HepG2 (cell line): ENCODE measurements around the gene CUL7. TPM values are rescaled to one million over a fixed set of nuclear protein-coding genes. Genes with fewer than 3 reads are reported as not detected.

Experiments used
- CAMTA2 ChIP-seq: sonication (generic); formaldehyde crosslinking; IDR thresholded peaks from 2 replicates; pipeline ENCODE4 v1.4.0; 2020; ENCODE audit warnings: mild to moderate bottlenecking, missing genetic modification reagents, borderline replicate concordance
- CREB3 ChIP-seq: sonication (generic); formaldehyde crosslinking; IDR thresholded peaks from 2 replicates; pipeline ENCODE4 v1.5.0; 2020; ENCODE audit warnings: missing genetic modification reagents
- HNF4G ChIP-seq, 2 experiments: sonication (generic) in 1 of 2; formaldehyde crosslinking in 1 of 2; IDR thresholded peaks; 2 replicates each; pipeline versions ENCODE4 v1.4.0 to v1.6.1; 2011 to 2020; ENCODE audit warnings: borderline replicate concordance in 2 of 2, low read depth in 2 of 2, mild to moderate bottlenecking in 2 of 2, low read length in 1 of 2, missing genetic modification reagents in 1 of 2, moderate library complexity in 1 of 2
- MLLT10 ChIP-seq: sonication (generic); formaldehyde crosslinking; IDR thresholded peaks from 2 replicates; pipeline ENCODE4 v1.4.0; 2020; ENCODE audit warnings: missing genetic modification reagents
- ZBTB40 ChIP-seq, 2 experiments: fragments of 450-650 bp in 1 of 2; sonication (generic) in 1 of 2; formaldehyde crosslinking in 1 of 2; IDR thresholded peaks; 2 replicates each; pipeline versions ENCODE4 v1.6.1 to v1.8.0; 2016 to 2022; ENCODE audit warnings: antibody characterized with exemption in 1 of 2, mild to moderate bottlenecking in 1 of 2, missing genetic modification reagents in 1 of 2
- ZFP36L2 ChIP-seq: sonication (generic); formaldehyde crosslinking; IDR thresholded peaks from 2 replicates; pipeline ENCODE4 v1.4.0; 2020; ENCODE audit warnings: missing genetic modification reagents
- ZNF10 ChIP-seq: sonication (generic); formaldehyde crosslinking; IDR thresholded peaks from 2 replicates; pipeline ENCODE4 v1.4.0; 2020; ENCODE audit warnings: mild to moderate bottlenecking, low read depth, missing genetic modification reagents, borderline replicate concordance
- ZNF101 ChIP-seq: sonication (generic); formaldehyde crosslinking; IDR thresholded peaks from 2 replicates; pipeline ENCODE4 v1.4.0; 2020; ENCODE audit warnings: mild to moderate bottlenecking, low read depth, missing genetic modification reagents, borderline replicate concordance
- ZNF24 ChIP-seq: fragments of 450-650 bp; IDR thresholded peaks from 2 replicates; pipeline ENCODE4 v1.6.1; 2017; ENCODE audit warnings: antibody characterized with exemption, mild to moderate bottlenecking
- ZNF331 ChIP-seq: sonication (generic); formaldehyde crosslinking; IDR thresholded peaks from 2 replicates; pipeline ENCODE4 v1.4.0; 2020; ENCODE audit warnings: missing genetic modification reagents
- ZNF609 ChIP-seq: sonication (generic); formaldehyde crosslinking; IDR thresholded peaks from 2 replicates; pipeline ENCODE4 v1.4.0; 2020; ENCODE audit warnings: mild to moderate bottlenecking, missing genetic modification reagents, borderline replicate concordance
- polyA plus RNA-seq, 8 experiments: library from polyadenylated mRNA; depleted of rRNA in 3 of 8; stranded (reverse) in 7 of 8; unstranded in 1 of 8; fragments of >200 nt; fragmentation: Illumina TruSeq in 4 of 8; extraction: Trizol in 4 of 8; gene quantifications; 2 replicates each; pipeline versions ENCODE4 v1.2.1 to v1.2.3, GENCODE V29; 2011 to 2016; ENCODE audit warnings: low read depth in 4 of 8, missing spikeins in 1 of 8, mixed read lengths in 1 of 8; ENCODE audit not compliant: insufficient read depth in 1 of 8
- total RNA-seq, 5 experiments: library from RNA; depleted of rRNA; stranded (reverse); fragments of >200 nt; fragmentation: Illumina TruSeq; extraction: Trizol; gene quantifications; 2 replicates each; pipeline ENCODE4 v1.2.3, GENCODE V29; 2016; ENCODE audit warnings: low read depth in 1 of 5

The CUL7 gene
- total and polyA plus RNA-seq, 2 of the 13 experiments (the other 11 are each of a cell fraction or from before 2014, with no cell fraction given), result 32.0 to 60.7 TPM

GRCh38 chr6:43076464-43077332, 23.0 kb upstream of the CUL7 start (continued):
- peak; percentile 79; the same call in 1 of the 2 replicates for TF ChIP-seq CREB3
- TF ChIP-seq MLLT10 (CRISPR knock-in tag), result no peak
- TF ChIP-seq ZNF609 (CRISPR knock-in tag), result peak; percentile 60; the same call in 1 of the 2 replicates
- peak; percentile 85; the same call in 1 of the 2 replicates for TF ChIP-seq ZNF101 (CRISPR knock-in tag)
- no peak for TF ChIP-seq ZNF24
- TF ChIP-seq ZNF331 (CRISPR knock-in tag), result no peak
- no peak for TF ChIP-seq ZBTB40 (IDR thresholded peaks at IDR 0.05)
- TF ChIP-seq ZBTB40 (CRISPR knock-in tag; IDR thresholded peaks at IDR 0.05), result peak; percentile 51; the same call in 1 of the 2 replicates
- TF ChIP-seq HNF4G (IDR thresholded peaks at IDR 0.05; ENCODE audit: borderline replicate concordance, low read depth, low read length), result no peak
- no peak for TF ChIP-seq HNF4G (CRISPR knock-in tag; IDR thresholded peaks at IDR 0.05; ENCODE audit: borderline replicate concordance, low read depth)
- no peak for TF ChIP-seq ZFP36L2
- 0 out of 2 replicates have a peak, but pooled peaks have one; percentile 27 for TF ChIP-seq ZNF10 (CRISPR knock-in tag)
- TF ChIP-seq CAMTA2 (CRISPR knock-in tag), result no peak
